CD4-positive, CD25-positive, alpha-beta regulatory T cell (primary cell): ENCODE data around the gene HYDIN. TPM values are rescaled to one million over a fixed set of nuclear protein-coding genes. Genes with fewer than 3 reads are reported as not detected.

Experiments used
- ATAC-seq, 2 donors: fragments of 150-1000 bp; cut with Tn5 transposase; one replicate each; pipeline ENCODE4 v1.10.0; 2021; ENCODE audit warnings: low read depth in 2 of 2, moderate number of reproducible peaks in 2 of 2, moderate library complexity in 1 of 2
- DNase-seq, 3 donors: peaks; one replicate each; pipeline versions ENCODE4 v3.0.0 to v3.0.0-alpha.2; 2012 to 2022; ENCODE audit warnings: mixed read lengths in 1 of 3
- H3K27ac ChIP-seq: one replicate; pipeline ENCODE4 v1.7.0; 2013; ENCODE audit warnings: mild to moderate bottlenecking, low read length; ENCODE audit not compliant: insufficient read depth, poor library complexity, severe bottlenecking
- H3K27me3 ChIP-seq: one replicate; pipeline ENCODE4 v1.7.0; 2013; ENCODE audit warnings: low read length; ENCODE audit not compliant: control insufficient read depth, insufficient read depth
- H3K36me3 ChIP-seq: one replicate; pipeline ENCODE4 v1.7.0; 2013; ENCODE audit warnings: mild to moderate bottlenecking, low read length, moderate library complexity; ENCODE audit not compliant: control insufficient read depth, insufficient read depth
- H3K4me1 ChIP-seq: 2 replicates; pipeline ENCODE4 v1.7.0; 2013; ENCODE audit warnings: mild to moderate bottlenecking, low read length; ENCODE audit not compliant: insufficient read depth, control insufficient read depth, poor library complexity, severe bottlenecking
- H3K4me3 ChIP-seq: one replicate; pipeline ENCODE4 v1.7.0; 2013; ENCODE audit warnings: low read depth, mild to moderate bottlenecking, low read length, moderate library complexity
- H3K9me3 ChIP-seq, 2 experiments: 1 replicate in 1 of 2; 2 replicates in 1 of 2; pipeline ENCODE4 v1.7.0; 2013; ENCODE audit warnings: low read length in 2 of 2, mild to moderate bottlenecking in 1 of 2, moderate library complexity in 1 of 2; ENCODE audit not compliant: control insufficient read depth in 2 of 2
- H3K27ac Mint-ChIP-seq, 3 donors: one replicate each; pipeline ENCODE4 v1.8.0; 2020 to 2022; ENCODE audit warnings: mild to moderate bottlenecking in 3 of 3, mixed read lengths in 3 of 3, moderate library complexity in 2 of 3
- H3K27me3 Mint-ChIP-seq: one replicate; pipeline ENCODE4 v1.8.0; 2022; ENCODE audit warnings: mild to moderate bottlenecking, mixed read lengths
- H3K36me3 Mint-ChIP-seq: one replicate; pipeline ENCODE4 v1.8.0; 2020; ENCODE audit warnings: mixed read lengths
- H3K4me1 Mint-ChIP-seq, 4 donors: one replicate each; pipeline ENCODE4 v1.8.0; 2020 to 2022; ENCODE audit warnings: mixed read lengths in 4 of 4, mild to moderate bottlenecking in 1 of 4
- H3K4me3 Mint-ChIP-seq, 4 donors: one replicate each; pipeline ENCODE4 v1.8.0; 2020 to 2022; ENCODE audit warnings: mild to moderate bottlenecking in 4 of 4, mixed read lengths in 4 of 4, moderate library complexity in 3 of 4
- H3K9me3 Mint-ChIP-seq, 7 donors: one replicate each; pipeline ENCODE4 v1.8.0; 2020 to 2022; ENCODE audit warnings: mixed read lengths in 7 of 7, mild to moderate bottlenecking in 3 of 7, moderate library complexity in 2 of 7
- polyA plus RNA-seq, 4 donors: library from polyadenylated mRNA; unstranded; fragments of 300-500 nt; fragmentation: Illumina TruSeq; gene quantifications; one replicate each; pipeline ENCODE4 v1.2.3, GENCODE V29; 2021
- total RNA-seq: library from RNA; stranded (reverse); gene quantifications from one replicate; pipeline ENCODE4 v1.2.3, GENCODE V29; 2022

The HYDIN gene
- total and polyA plus RNA-seq, 5 donors from 2014 or later: not detected

- H3K4me3 ChIP-seq: no peak overlapping the region
- no peaks in the 10 kb centered on the region for H3K36me3 ChIP-seq
- no peaks in the 10 kb centered on the region for H3K36me3 Mint-ChIP-seq
- peaks cover 29% of the 10 kb centered on the region for H3K27me3 Mint-ChIP-seq
- H3K9me3 ChIP-seq: no peaks in the 10 kb centered on the region
- no peak for ATAC-seq
- H3K27ac Mint-ChIP-seq: no peak overlapping the region
- H3K4me1 ChIP-seq: no peaks in the 10 kb centered on the region
- peaks cover 0 to 9% (median 9%) of the 10 kb centered on the region in 4 donors for H3K4me1 Mint-ChIP-seq
- H3K27me3 ChIP-seq: peaks cover 15% of the 10 kb centered on the region
- DNase-seq: no peak
- H3K4me3 Mint-ChIP-seq: no peak overlapping the region
- no peak overlapping the region for H3K27ac ChIP-seq
- peaks cover 0 to 5% (median 0%) of the 10 kb centered on the region in 7 donors for H3K9me3 Mint-ChIP-seq
These were observed 424.7 kb downstream of the HYDIN start for GRCh38 chr16:70805787-70806186.

GRCh38 chr16:70805380-70805779 lies 425.1 kb downstream of the HYDIN start:
- Histone ChIP-seq H3K27ac (no peak overlapping the region), H3K4me1 (peaks cover 3% of the 10 kb centered on the region), H3K27me3 (peaks cover 15% of the 10 kb centered on the region), H3K36me3 (no peaks in the 10 kb centered on the region), H3K4me3 (no peak overlapping the region), H3K9me3 (no peaks in the 10 kb centered on the region)
- Mint-ChIP-seq H3K27ac (no peak overlapping the region), H3K4me1 (peaks cover 1 to 13% (median 10%) of the 10 kb centered on the region in 4 donors), H3K9me3 (peaks cover 0 to 5% (median 0%) of the 10 kb centered on the region in 7 donors), H3K4me3 (no peak overlapping the region), H3K27me3 (peaks cover 29% of the 10 kb centered on the region), H3K36me3 (no peaks in the 10 kb centered on the region)
- DNase-seq (no peak), ATAC-seq (no peak)

GRCh38 chr16:70804734-70805169 lies 425.8 kb downstream of the HYDIN start:
- Histone ChIP-seq H3K4me3 (no peak overlapping the region), H3K36me3 (no peaks in the 10 kb centered on the region), H3K27ac (no peak overlapping the region), H3K27me3 (peaks cover 12% of the 10 kb centered on the region), H3K9me3 (no peaks in the 10 kb centered on the region), H3K4me1 (peaks cover 9% of the 10 kb centered on the region)
- peaks cover 6 to 18% (median 13%) of the 10 kb centered on the region in 4 donors for H3K4me1 Mint-ChIP-seq
- H3K27ac Mint-ChIP-seq: no peak overlapping the region
- H3K4me3 Mint-ChIP-seq: no peak overlapping the region
- H3K27me3 Mint-ChIP-seq: peaks cover 29% of the 10 kb centered on the region
- ATAC-seq: no peak
- H3K9me3 Mint-ChIP-seq: peaks cover 0 to 5% (median 0%) of the 10 kb centered on the region in 7 donors
- no peaks in the 10 kb centered on the region for H3K36me3 Mint-ChIP-seq
- no peak for DNase-seq

GRCh38 chr16:70804153-70804733 lies 426.3 kb downstream of the HYDIN start:
- Mint-ChIP-seq H3K27me3 (peaks cover 29% of the 10 kb centered on the region), H3K9me3 (peaks cover 0 to 5% (median 0%) of the 10 kb centered on the region in 7 donors), H3K4me1 (peaks cover 10 to 22% (median 16%) of the 10 kb centered on the region in 4 donors), H3K27ac (no peak overlapping the region), H3K36me3 (no peaks in the 10 kb centered on the region), H3K4me3 (no peak overlapping the region)
- Histone ChIP-seq H3K9me3 (no peaks in the 10 kb centered on the region), H3K27ac (no peak overlapping the region), H3K36me3 (no peaks in the 10 kb centered on the region), H3K4me3 (no peak overlapping the region), H3K4me1 (peaks cover 14% of the 10 kb centered on the region), H3K27me3 (peaks cover 7% of the 10 kb centered on the region)
- DNase-seq (peak in 1 of 3 donors; percentile 14), ATAC-seq (no peak)

GRCh38 chr16:70803319-70803718 lies 427.2 kb downstream of the HYDIN start:
- no peaks in the 10 kb centered on the region for H3K9me3 ChIP-seq
- H3K4me1 ChIP-seq: peaks cover 17% of the 10 kb centered on the region
- peaks cover 26% of the 10 kb centered on the region for H3K27me3 Mint-ChIP-seq
- H3K36me3 ChIP-seq: peaks cover 9% of the 10 kb centered on the region
- no peak overlapping the region for H3K27ac Mint-ChIP-seq
- no peaks in the 10 kb centered on the region for H3K36me3 Mint-ChIP-seq
- DNase-seq: no peak
- no peak for ATAC-seq
- H3K9me3 Mint-ChIP-seq: peaks cover 0 to 5% (median 0%) of the 10 kb centered on the region in 7 donors
- no peak overlapping the region for H3K27ac ChIP-seq
- H3K4me3 ChIP-seq: no peak overlapping the region
- peaks cover 7% of the 10 kb centered on the region for H3K27me3 ChIP-seq
- peak overlapping the region in 1 of 4 donors; percentile 56 for H3K4me3 Mint-ChIP-seq
- H3K4me1 Mint-ChIP-seq: peaks cover 12 to 28% (median 20%) of the 10 kb centered on the region in 4 donors

GRCh38 chr16:70801611-70802010 lies 428.9 kb downstream of the HYDIN start:
- H3K4me3 ChIP-seq: peak overlapping the region; percentile 68
- no peak for DNase-seq
- H3K36me3 Mint-ChIP-seq: peaks cover 5% of the 10 kb centered on the region

GRCh38 chr16:70800781-70801480 lies 429.6 kb downstream of the HYDIN start, which contains the start of gene VAC14:
Gene VAC14 (minus strand): TSS chr16:70801158. CDS start chr16:70800900, 258 bp downstream.
- ATAC-seq (peak; percentile 95 to 98), DNase-seq (peak; percentile 95 to 97 (median 96))
- Histone ChIP-seq H3K4me1 (peaks cover 22% of the 10 kb centered on the region), H3K27me3 (peaks cover 5% of the 10 kb centered on the region), H3K9me3 (no peaks in the 10 kb centered on the region), H3K36me3 (peaks cover 17% of the 10 kb centered on the region), H3K27ac (peak within 1 kb of the TSS; percentile 82), H3K4me3 (peak within 1 kb of the TSS; percentile 92)
- peaks cover 5% of the 10 kb centered on the region for H3K36me3 Mint-ChIP-seq
- H3K9me3 Mint-ChIP-seq: peaks cover 0 to 5% (median 0%) of the 10 kb centered on the region in 7 donors
- peaks cover 12 to 39% (median 30%) of the 10 kb centered on the region in 4 donors for H3K4me1 Mint-ChIP-seq
- H3K27me3 Mint-ChIP-seq: peaks cover 12% of the 10 kb centered on the region
- peak within 1 kb of the TSS; percentile 90 to 96 (median 95) for H3K27ac Mint-ChIP-seq
- H3K4me3 Mint-ChIP-seq: peak within 1 kb of the TSS; percentile 94 to 97 (median 96)

More at GRCh38 chr16:70801611-70802010, 428.9 kb downstream of the HYDIN start:
- Mint-ChIP-seq H3K4me3 (peak overlapping the region; percentile 94 to 97 (median 96)), H3K9me3 (peaks cover 0 to 5% (median 0%) of the 10 kb centered on the region in 7 donors), H3K4me1 (peaks cover 12 to 39% (median 30%) of the 10 kb centered on the region in 4 donors), H3K27me3 (peaks cover 18% of the 10 kb centered on the region), H3K27ac (peak overlapping the region in 2 of 3 donors; percentile 90 to 96)
- Histone ChIP-seq H3K27me3 (peaks cover 5% of the 10 kb centered on the region), H3K27ac (no peak overlapping the region), H3K36me3 (peaks cover 17% of the 10 kb centered on the region), H3K4me1 (peaks cover 22% of the 10 kb centered on the region), H3K9me3 (no peaks in the 10 kb centered on the region)
- no peak for ATAC-seq
